Epithelial cell of proximal tubule (primary cell): ENCODE data around the gene PGBD5. TPM values are rescaled to one million over a fixed set of nuclear protein-coding genes. Genes with fewer than 3 reads are reported as not detected.

Experiments used
- DNase-seq: peaks from one replicate; pipeline ENCODE4 v3.0.0-alpha.2; 2011; ENCODE audit warnings: low read depth
- H3K4me3 ChIP-seq: 2 replicates; pipeline ENCODE4 v1.5.1; 2011; ENCODE audit warnings: low read depth, mild to moderate bottlenecking, low read length
- total RNA-seq: library from RNA; depleted of rRNA; stranded (reverse); fragments of >200 nt; gene quantifications from 2 replicates; pipeline ENCODE4 v1.2.3, GENCODE V29; 2015
- TF ChIP-seq, protein P1 (sequence below): conservative IDR thresholded peaks from 2 replicates; pipeline ENCODE4 v1.5.1; 2012; ENCODE audit warnings: low read depth, mild to moderate bottlenecking, low read length

The PGBD5 gene
- total RNA-seq, 1 donor from 2014 or later: 18.0 TPM

GRCh38 chr1:230268371-230269170 is 157.6 kb downstream of the PGBD5 start:
- H3K4me3 ChIP-seq: no peak overlapping the region
- no peak for DNase-seq
- TF ChIP-seq, protein P1, sequence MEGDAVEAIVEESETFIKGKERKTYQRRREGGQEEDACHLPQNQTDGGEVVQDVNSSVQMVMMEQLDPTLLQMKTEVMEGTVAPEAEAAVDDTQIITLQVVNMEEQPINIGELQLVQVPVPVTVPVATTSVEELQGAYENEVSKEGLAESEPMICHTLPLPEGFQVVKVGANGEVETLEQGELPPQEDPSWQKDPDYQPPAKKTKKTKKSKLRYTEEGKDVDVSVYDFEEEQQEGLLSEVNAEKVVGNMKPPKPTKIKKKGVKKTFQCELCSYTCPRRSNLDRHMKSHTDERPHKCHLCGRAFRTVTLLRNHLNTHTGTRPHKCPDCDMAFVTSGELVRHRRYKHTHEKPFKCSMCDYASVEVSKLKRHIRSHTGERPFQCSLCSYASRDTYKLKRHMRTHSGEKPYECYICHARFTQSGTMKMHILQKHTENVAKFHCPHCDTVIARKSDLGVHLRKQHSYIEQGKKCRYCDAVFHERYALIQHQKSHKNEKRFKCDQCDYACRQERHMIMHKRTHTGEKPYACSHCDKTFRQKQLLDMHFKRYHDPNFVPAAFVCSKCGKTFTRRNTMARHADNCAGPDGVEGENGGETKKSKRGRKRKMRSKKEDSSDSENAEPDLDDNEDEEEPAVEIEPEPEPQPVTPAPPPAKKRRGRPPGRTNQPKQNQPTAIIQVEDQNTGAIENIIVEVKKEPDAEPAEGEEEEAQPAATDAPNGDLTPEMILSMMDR: peak; percentile 78

DNA sequence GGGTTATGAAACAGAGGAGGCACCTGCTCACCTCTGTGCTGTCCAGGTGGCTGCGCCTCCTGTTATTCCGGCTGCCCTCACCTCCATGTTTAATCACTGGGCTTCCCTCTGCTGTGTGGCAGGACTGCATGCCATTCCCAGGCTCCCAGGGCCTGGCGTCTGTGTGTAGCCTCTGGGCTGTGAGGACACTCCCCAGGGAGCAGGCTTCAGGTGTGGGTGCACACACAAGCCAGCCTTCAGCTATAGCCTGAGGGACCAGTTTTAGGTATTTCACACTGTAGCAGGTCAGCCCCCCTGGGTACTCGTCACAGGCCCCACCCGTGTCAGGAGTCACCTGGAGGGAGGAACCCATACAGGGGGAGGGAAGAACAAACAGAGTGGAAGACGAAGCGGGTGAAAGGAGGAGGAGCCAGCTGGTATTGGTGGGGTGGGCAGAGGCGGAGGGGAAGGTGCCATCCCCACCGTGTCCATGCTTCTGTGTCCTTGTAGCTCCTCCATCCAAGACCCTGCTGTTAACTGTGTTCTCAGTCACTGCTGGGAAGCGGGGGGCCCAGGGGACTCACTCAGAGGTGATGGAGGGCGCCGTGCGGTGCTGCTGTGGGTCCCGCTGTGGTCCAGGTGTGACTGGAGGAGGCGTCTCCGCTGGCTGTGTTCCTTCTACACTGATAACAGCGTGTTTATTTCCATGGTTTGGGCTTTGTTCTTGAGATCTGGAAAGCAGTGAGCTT is 158.6 kb downstream of the PGBD5 start:
- TF ChIP-seq, protein P1: no peak
- no peak for DNase-seq
- H3K4me3 ChIP-seq: no peak overlapping the region

DNA sequence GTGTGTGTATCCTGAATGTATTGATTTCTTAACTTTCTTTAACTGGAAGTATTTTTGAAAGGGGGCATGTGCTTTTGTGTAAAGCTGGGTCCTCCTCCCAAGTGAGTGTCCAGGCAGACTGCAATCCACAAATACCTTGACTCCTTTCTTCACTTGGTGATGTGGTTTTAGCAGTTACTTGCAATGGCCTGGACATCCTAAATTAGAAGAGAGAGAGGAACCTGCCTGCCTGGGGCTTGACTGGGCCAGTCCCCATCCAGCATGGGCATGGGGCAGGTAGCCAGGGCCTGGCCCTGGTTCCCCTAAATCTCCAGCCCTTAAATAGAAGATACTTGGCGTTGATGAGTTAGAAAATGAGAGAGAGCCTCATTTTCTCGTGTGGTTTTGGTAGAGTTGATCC is 159.7 kb downstream of the PGBD5 start:
- no peak for DNase-seq
- H3K4me3 ChIP-seq: no peak overlapping the region
- TF ChIP-seq, protein P1: no peak

DNA sequence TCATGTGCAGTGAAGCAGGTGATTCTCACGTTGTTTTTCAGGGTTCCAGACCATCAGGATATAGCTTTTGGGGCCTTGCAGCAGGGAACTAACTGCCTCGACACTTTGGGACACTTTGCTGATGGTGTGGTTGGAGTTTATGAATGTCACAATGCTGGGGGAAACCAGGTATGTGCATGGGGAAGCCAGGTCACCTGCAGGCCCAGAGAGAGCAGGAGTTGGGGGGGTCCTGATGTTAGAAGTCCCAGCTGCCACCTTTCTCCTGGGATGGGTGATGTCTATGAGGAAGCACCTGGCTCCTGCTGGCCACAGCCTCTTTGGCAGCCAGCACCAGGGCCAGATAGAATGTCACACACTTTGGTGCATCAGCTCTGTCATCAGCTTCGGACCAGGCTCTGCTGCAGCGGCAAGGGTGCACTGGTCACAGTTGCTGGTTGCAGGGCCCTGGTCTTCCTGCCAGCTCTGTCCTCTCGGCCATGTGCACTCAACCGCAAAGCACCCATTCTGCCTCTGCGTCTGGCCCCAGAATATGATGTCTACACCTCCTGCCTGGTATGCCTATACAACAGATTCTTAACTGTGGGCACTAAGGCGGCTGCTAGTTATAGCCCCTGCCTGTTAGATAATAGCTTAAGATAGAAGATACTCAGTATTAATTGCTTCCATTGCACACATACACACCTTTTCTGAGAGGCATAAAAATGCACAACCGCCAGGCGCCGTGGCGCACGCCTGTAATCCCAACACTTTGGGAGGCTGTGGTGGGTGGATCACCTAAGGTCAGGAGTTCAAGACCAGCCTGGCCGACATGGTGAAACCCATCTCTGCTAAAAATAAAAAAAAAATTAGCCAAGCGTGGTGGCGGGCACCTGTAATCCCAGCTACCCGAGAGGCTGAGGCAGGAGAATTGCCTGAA is 160.7 kb downstream of the PGBD5 start:
- no peak for DNase-seq
- TF ChIP-seq, protein P1: no peak
- H3K4me3 ChIP-seq: no peak overlapping the region

Other genes starting within 250 kb of the PGBD5 start
- gene COG2, start 216.1 kb upstream of the PGBD5 start, total RNA-seq: 17.2 and 20.3 TPM in 2 replicates